Caco-2 (cell line): ENCODE measurements around the gene FRAS1. TPM values are rescaled to one million over a fixed set of nuclear protein-coding genes. Genes with fewer than 3 reads are reported as not detected.

ENCODE experiments used
- BruUV-seq: library from RNA; stranded (reverse); fragments of 400-500 nt; replicated peaks from 2 replicates; lab custom pipeline; 2021; lab: Mats Ljungman, UMichigan
- CTCF ChIA-PET: fragments of 300-600 bp; sonication (Branson Sonifier 250); formaldehyde crosslinking; loops from one replicate; lab custom pipeline; 2022; ENCODE audit warnings: antibody characterized with exemption; lab: Charles Lee
- POLR2A ChIA-PET: fragments of 300-600 bp; sonication (Branson Sonifier 250); formaldehyde crosslinking; loops from one replicate; lab custom pipeline; 2022; ENCODE audit warnings: antibody characterized with exemption; lab: Charles Lee
- DNase-seq, 2 experiments: peaks; one replicate each; pipeline versions ENCODE4 v3.0.0 to v3.0.0-alpha.2; 2020 to 2022
- H3K27me3 ChIP-seq: replicated peaks from 2 replicates; pipeline ENCODE4 v1.6.0; 2011; ENCODE audit warnings: low read length; ENCODE audit not compliant: control insufficient read depth, insufficient read depth
- H3K36me3 ChIP-seq: 2 replicates; pipeline ENCODE4 v1.5.1; 2011; ENCODE audit warnings: low read length; ENCODE audit not compliant: control insufficient read depth, insufficient read depth
- H3K4me1 ChIP-seq: fragments of 250-450 bp; sonication (Bioruptor Pico); 2 replicates; pipeline ENCODE4 v1.5.1; 2020; ENCODE audit warnings: mild to moderate bottlenecking
- H3K4me3 ChIP-seq: 2 replicates; pipeline ENCODE4 v1.5.1; 2011; ENCODE audit warnings: low read depth, mild to moderate bottlenecking, control low read depth, low read length
- H3K9me3 ChIP-seq: fragments of 250-450 bp; sonication (Bioruptor Pico); 2 replicates; pipeline ENCODE4 v1.5.1; 2020; ENCODE audit warnings: mild to moderate bottlenecking, moderate library complexity
- H3K27ac Mint-ChIP-seq: one replicate; pipeline ENCODE4 v1.8.0; 2022; ENCODE audit warnings: mixed read lengths; ENCODE audit not compliant: unreplicated experiment
- H3K27me3 Mint-ChIP-seq: one replicate; pipeline ENCODE4 v1.8.0; 2022; ENCODE audit warnings: mixed read lengths; ENCODE audit not compliant: insufficient read depth, unreplicated experiment
- H3K36me3 Mint-ChIP-seq: one replicate; pipeline ENCODE4 v1.8.0; 2022; ENCODE audit warnings: mild to moderate bottlenecking, mixed read lengths; ENCODE audit not compliant: insufficient read depth, unreplicated experiment
- H3K4me1 Mint-ChIP-seq: one replicate; pipeline ENCODE4 v1.8.0; 2022; ENCODE audit warnings: low read depth, mixed read lengths; ENCODE audit not compliant: unreplicated experiment
- H3K4me3 Mint-ChIP-seq: one replicate; pipeline ENCODE4 v1.8.0; 2022; ENCODE audit warnings: mild to moderate bottlenecking, moderate library complexity, mixed read lengths; ENCODE audit not compliant: unreplicated experiment
- H3K9me3 Mint-ChIP-seq: one replicate; pipeline ENCODE4 v1.8.0; 2022; ENCODE audit warnings: mixed read lengths; ENCODE audit not compliant: unreplicated experiment
- CTCF ChIP-seq, 2 experiments: fragments of 200-600 bp in 1 of 2; IDR thresholded peaks; 1 replicate in 1 of 2; 2 replicates in 1 of 2; pipeline versions ENCODE4 v1.5.1 to v1.8.0; 2011 to 2022; ENCODE audit warnings: antibody characterized with exemption in 1 of 2, control low read depth in 1 of 2, inconsistent platforms in 1 of 2, low read depth in 1 of 2, low read length in 1 of 2, mild to moderate bottlenecking in 1 of 2, moderate library complexity in 1 of 2; ENCODE audit not compliant: insufficient read depth in 1 of 2, severe bottlenecking in 1 of 2, unreplicated experiment in 1 of 2
- intact Hi-C: fragments of 100-400 bp; cut with micrococcal nuclease; formaldehyde crosslinking; loops from one replicate; pipeline ENCODE4 v1.10.0; 2022; ENCODE audit not compliant: unreplicated experiment
- total RNA-seq: library from RNA; stranded (reverse); gene quantifications from 2 replicates; pipeline ENCODE4 v1.2.3, GENCODE V29; 2022

The FRAS1 gene
- total RNA-seq, 1 experiment from 2014 or later = 40.8 TPM

GRCh38 chr4:78210694-78211410, 153.7 kb downstream of the FRAS1 start:
- H3K27me3 Mint-ChIP-seq = no peaks in the 10 kb centered on the region
- no peaks in the 10 kb centered on the region for H3K9me3 ChIP-seq
- no peaks in the 10 kb centered on the region for H3K36me3 Mint-ChIP-seq
- H3K27ac Mint-ChIP-seq = no peak overlapping the region
- no peak overlapping the region for H3K4me3 Mint-ChIP-seq
- no peak for DNase-seq
- intact Hi-C loops = no loop called here
- CTCF ChIA-PET = no interaction called here
- H3K4me3 ChIP-seq = no peak overlapping the region
- H3K9me3 Mint-ChIP-seq = no peaks in the 10 kb centered on the region
- POLR2A ChIA-PET = no interaction called here
- no peaks in the 10 kb centered on the region for H3K36me3 ChIP-seq
- no peaks in the 10 kb centered on the region for H3K4me1 Mint-ChIP-seq
- H3K27me3 ChIP-seq = no peaks in the 10 kb centered on the region
- no TSS peak for BruUV-seq
- no peak for TF ChIP-seq CTCF (IDR thresholded peaks at IDR 0.05; ENCODE audit: insufficient read depth in 1 of 2, low read depth in 1 of 2, low read length in 1 of 2, severe bottlenecking in 1 of 2, unreplicated experiment in 1 of 2)
- peaks cover 14% of the 10 kb centered on the region for H3K4me1 ChIP-seq

GRCh38 chr4:78213218-78213617, 156.1 kb downstream of the FRAS1 start:
- Mint-ChIP-seq H3K9me3 (no peaks in the 10 kb centered on the region), H3K4me1 (no peaks in the 10 kb centered on the region), H3K36me3 (no peaks in the 10 kb centered on the region), H3K27ac (no peak overlapping the region), H3K27me3 (no peaks in the 10 kb centered on the region), H3K4me3 (no peak overlapping the region)
- no peak for TF ChIP-seq CTCF (IDR thresholded peaks at IDR 0.05; ENCODE audit: insufficient read depth in 1 of 2, low read depth in 1 of 2, low read length in 1 of 2, severe bottlenecking in 1 of 2, unreplicated experiment in 1 of 2)
- DNase-seq = no peak
- ChIA-PET CTCF (no interaction called here), POLR2A (no interaction called here)
- H3K27me3 ChIP-seq = no peaks in the 10 kb centered on the region
- intact Hi-C loops = no loop called here
- no TSS peak for BruUV-seq
- H3K4me1 ChIP-seq = peaks cover 6% of the 10 kb centered on the region; the same call in 1 of the 2 replicates
- no peaks in the 10 kb centered on the region for H3K9me3 ChIP-seq
- no peak overlapping the region for H3K4me3 ChIP-seq
- H3K36me3 ChIP-seq = no peaks in the 10 kb centered on the region

GRCh38 chr4:78214078-78214477, 157.0 kb downstream of the FRAS1 start:
- POLR2A ChIA-PET = no interaction called here

More at GRCh38 chr4:78214078-78214477, 157.0 kb downstream of the FRAS1 start:
- H3K27ac Mint-ChIP-seq = no peak overlapping the region
- no peaks in the 10 kb centered on the region for H3K27me3 Mint-ChIP-seq
- no peaks in the 10 kb centered on the region for H3K27me3 ChIP-seq
- no peaks in the 10 kb centered on the region for H3K4me1 Mint-ChIP-seq
- H3K36me3 ChIP-seq = no peaks in the 10 kb centered on the region
- H3K4me3 ChIP-seq = no peak overlapping the region
- no peaks in the 10 kb centered on the region for H3K9me3 ChIP-seq
- intact Hi-C loops = no loop called here
- H3K4me3 Mint-ChIP-seq = no peak overlapping the region
- no peaks in the 10 kb centered on the region for H3K9me3 Mint-ChIP-seq
- 0 out of 2 replicates have a peak, but pooled peaks cover 5% of the 10 kb centered on the region for H3K4me1 ChIP-seq
- DNase-seq = no peak
- CTCF ChIA-PET = no interaction called here
- BruUV-seq = no TSS peak
- H3K36me3 Mint-ChIP-seq = no peaks in the 10 kb centered on the region
- TF ChIP-seq CTCF (IDR thresholded peaks at IDR 0.05; ENCODE audit: insufficient read depth in 1 of 2, low read depth in 1 of 2, low read length in 1 of 2, severe bottlenecking in 1 of 2, unreplicated experiment in 1 of 2) = no peak
